K562 (cell line): ENCODE measurements around the gene PABPC1L. TPM values are rescaled to one million over a fixed set of nuclear protein-coding genes. Genes with fewer than 3 reads are reported as not detected.

ENCODE experiments used
- BRD9 ChIP-seq: fragments of 450-650 bp; IDR thresholded peaks from 2 replicates; pipeline ENCODE4 v1.6.1; 2018; ENCODE audit warnings: low read depth; ENCODE audit not compliant: partially characterized antibody
- DPF2 ChIP-seq: fragments of 450-650 bp; IDR thresholded peaks from 2 replicates; pipeline ENCODE4 v1.6.1; 2016
- ETS1 ChIP-seq: conservative IDR thresholded peaks from 2 replicates; pipeline ENCODE4 v1.6.1; 2011; ENCODE audit warnings: low read depth, mild to moderate bottlenecking, low read length; ENCODE audit not compliant: control insufficient read depth
- MAZ ChIP-seq, 2 experiments: fragments of 450-650 bp in 1 of 2; sonication (generic) in 1 of 2; formaldehyde crosslinking; IDR thresholded peaks in 1 of 2; conservative IDR thresholded peaks in 1 of 2; 2 replicates each; pipeline versions ENCODE4 v1.4.0 to v1.5.0; 2020; ENCODE audit warnings: mild to moderate bottlenecking in 1 of 2, missing genetic modification reagents in 1 of 2
- MTA3 ChIP-seq: fragments of 450-650 bp; formaldehyde crosslinking; IDR thresholded peaks from 2 replicates; pipeline ENCODE4 v1.6.1; 2017; ENCODE audit warnings: mild to moderate bottlenecking, borderline replicate concordance
- NELFE ChIP-seq: IDR thresholded peaks from 2 replicates; pipeline ENCODE4 v1.6.1; 2011; ENCODE audit warnings: mild to moderate bottlenecking; ENCODE audit not compliant: insufficient read depth, insufficient read length
- NRF1 ChIP-seq, 2 experiments: fragments of 450-650 bp; IDR thresholded peaks in 1 of 2; conservative IDR thresholded peaks in 1 of 2; 2 replicates each; pipeline ENCODE4 v1.6.1; 2014; ENCODE audit warnings: mild to moderate bottlenecking in 2 of 2
- PHF8 ChIP-seq: fragments of 200-600 bp; sonication (generic); IDR thresholded peaks from 2 replicates; pipeline ENCODE4 v1.6.1; 2012; ENCODE audit warnings: mixed run types, mild to moderate bottlenecking, inconsistent platforms, low read length, moderate library complexity, borderline replicate concordance
- POLR2G ChIP-seq: fragments of 200-400 bp; formaldehyde crosslinking; IDR thresholded peaks from 2 replicates; pipeline ENCODE4 v1.6.1; 2017; ENCODE audit warnings: low read depth, mild to moderate bottlenecking, antibody characterized with exemption, low read length, moderate library complexity
- RBM22 ChIP-seq: fragments of 200-400 bp; formaldehyde crosslinking; IDR thresholded peaks from 2 replicates; pipeline ENCODE4 v1.6.1; 2018; ENCODE audit warnings: low read length, low read depth; ENCODE audit not compliant: poor library complexity, severe bottlenecking
- SIN3A ChIP-seq, 2 experiments: fragments of 150-350 bp in 1 of 2; IDR thresholded peaks; 2 replicates each; pipeline ENCODE4 v1.6.1; 2011 to 2016; ENCODE audit warnings: borderline replicate concordance in 2 of 2, low read depth in 2 of 2, low read length in 2 of 2, mild to moderate bottlenecking in 2 of 2, moderate library complexity in 2 of 2; ENCODE audit not compliant: control insufficient read depth in 1 of 2
- SIN3B ChIP-seq: fragments of 450-650 bp; IDR thresholded peaks from 2 replicates; pipeline ENCODE4 v1.6.1; 2017; ENCODE audit warnings: low read depth, mild to moderate bottlenecking, moderate library complexity
- TRIM28 ChIP-seq: fragments of 450-650 bp; IDR thresholded peaks from 2 replicates; pipeline ENCODE4 v1.6.1; 2017
- UBTF ChIP-seq, 2 experiments: IDR thresholded peaks; 2 replicates each; pipeline ENCODE4 v1.6.1; 2012; ENCODE audit warnings: improper control_type of control experiment in 2 of 2, low read depth in 2 of 2, low read length in 2 of 2, borderline replicate concordance in 1 of 2
- ZBTB11 ChIP-seq, 3 experiments: fragments of 200-800 bp in 1 of 3; fragments of 250-450 bp in 1 of 3; fragments of 450-650 bp in 1 of 3; sonication (Bioruptor Pico) in 1 of 3; sonication (Bioruptor generic) in 1 of 3; formaldehyde crosslinking in 1 of 3; IDR thresholded peaks; 2 replicates each; pipeline versions ENCODE4 v1.6.1 to v1.8.0; 2016 to 2022; ENCODE audit warnings: mild to moderate bottlenecking in 2 of 3, missing genetic modification characterization in 2 of 3, missing compliant biosample characterization in 1 of 3, moderate library complexity in 1 of 3
- ZEB2 ChIP-seq: fragments of 450-650 bp; IDR thresholded peaks from 2 replicates; pipeline ENCODE4 v1.6.1; 2016
- ZNF143 ChIP-seq: sonication (generic); formaldehyde crosslinking; IDR thresholded peaks from 2 replicates; pipeline ENCODE4 v1.9.0; 2022; ENCODE audit warnings: mild to moderate bottlenecking, missing genetic modification reagents
- ZNF232 ChIP-seq: sonication (generic); formaldehyde crosslinking; IDR thresholded peaks from 2 replicates; pipeline ENCODE4 v1.8.0; 2022; ENCODE audit warnings: mild to moderate bottlenecking, missing genetic modification reagents
- ZNF274 ChIP-seq: IDR thresholded peaks from 2 replicates; pipeline ENCODE4 v1.6.1; 2011; ENCODE audit warnings: low read depth, mild to moderate bottlenecking, low read length, moderate library complexity, borderline replicate concordance
- polyA plus RNA-seq, 8 experiments: library from polyadenylated mRNA; depleted of rRNA in 4 of 8; stranded (reverse) in 5 of 8; unstranded in 3 of 8; fragments of >200 nt; fragmentation: Nextera tagmentation in 2 of 8; fragmentation: Illumina TruSeq in 1 of 8; extraction: Ambion mirVana in 2 of 8; extraction: Trizol in 1 of 8; gene quantifications; 2 replicates each; pipeline versions ENCODE4 v1.2.1 to v1.2.3, GENCODE V29; 2011 to 2014; ENCODE audit warnings: inconsistent platforms in 1 of 8, missing spikeins in 1 of 8
- total RNA-seq, 7 experiments: library from RNA; depleted of rRNA in 6 of 7; stranded (reverse); fragments of >200 nt in 6 of 7; fragmentation: Illumina TruSeq in 2 of 7; extraction: Trizol in 2 of 7; gene quantifications; 2 replicates each; pipeline versions ENCODE4 v1.2.1 to v1.2.3, GENCODE V29; 2011 to 2021; ENCODE audit warnings: low replicate concordance in 1 of 7

PABPC1L gene
- total and polyA plus RNA-seq, 9 of the 15 experiments (the other 6 are each of a cell fraction or from before 2014, with no cell fraction given), result 6.0 to 90.3 (median 15.8) TPM

GRCh38 chr20:44909872-44910689, at the start of gene PABPC1L (continued):
- TF ChIP-seq ETS1 (no peak), TRIM28 (no peak), RBM22 (peak; percentile 96), ZNF232 (CRISPR knock-in tag) (0 out of 2 replicates have a peak, but pooled peaks have one; percentile 56), BRD9 (peak; percentile 44), ZNF143 (CRISPR knock-in tag) (0 out of 2 replicates have a peak, but pooled peaks have one; percentile 25), PHF8 (peak; percentile 72; the same call in 1 of the 2 replicates), ZEB2 (0 out of 2 replicates have a peak, but pooled peaks have one; percentile 7), POLR2G (peak; percentile 92), MTA3 (0 out of 2 replicates have a peak, but pooled peaks have one; percentile 41), DPF2 (peak; percentile 6; the same call in 1 of the 2 replicates), ZNF274 (no peak), MAZ (CRISPR knock-in tag; conservative IDR thresholded peaks at IDR 0.05 in 1 of 2, IDR thresholded peaks at IDR 0.05 in 1 of 2) (peak in 1 of 2 experiments; percentile 85; a peak in 3 of 4 replicates), NELFE (no peak), NRF1 (conservative IDR thresholded peaks at IDR 0.05 in 1 of 2, IDR thresholded peaks at IDR 0.05 in 1 of 2) (peak; percentile 76 to 79), UBTF (IDR thresholded peaks at IDR 0.05; ENCODE audit: borderline replicate concordance in 1 of 2, low read depth in 2 of 2, low read length in 2 of 2) (peak; percentile 67 to 91; a peak in 2 of 4 replicates), SIN3B (peak; percentile 33; the same call in 1 of the 2 replicates), ZBTB11 (CRISPR knock-in tag; IDR thresholded peaks at IDR 0.05) (peak in 1 of 3 experiments; percentile 61; a peak in 1 of 6 replicates), SIN3A (IDR thresholded peaks at IDR 0.05; ENCODE audit: borderline replicate concordance in 2 of 2, control insufficient read depth in 1 of 2, low read depth in 2 of 2, low read length in 2 of 2) (peak; percentile 66 to 87; a peak in 2 of 4 replicates)
